HepG2 (cell line): ENCODE data around the gene APPBP2. TPM values are rescaled to one million over a fixed set of nuclear protein-coding genes. Genes with fewer than 3 reads are reported as not detected.
A peak's percentile ranks its signal among the peaks of the same experiment; 100 is the strongest.
"Not testable (repeated sequence)": the region's sequence is repeated elsewhere in the genome, so short reads cannot be mapped to it uniquely, and the experiment has no call there.

ENCODE experiments used
- ATAC-seq: fragments of 200-7000 bp; cut with Tn5 transposase; 3 replicates; pipeline ENCODE4 v1.9.1; 2020; ENCODE audit warnings: mild to moderate bottlenecking, moderate library complexity
- BruUV-seq: library from RNA; stranded (reverse); fragments of 400-500 nt; replicated peaks from 2 replicates; lab custom pipeline; 2021; lab: Mats Ljungman, UMichigan
- CTCF ChIA-PET: fragments of 300-600 bp; formaldehyde crosslinking; extraction: SDS; loops from one replicate; lab custom pipeline; 2021; ENCODE audit warnings: low total read pairs, inconsistent platforms, low intra/inter-chr PET ratio; lab: Yijun Ruan, JAX
- POLR2A ChIA-PET: fragments of 350-600 bp; sonication (Branson Sonifier 250); formaldehyde crosslinking; loops from one replicate; lab custom pipeline; 2020; ENCODE audit warnings: antibody characterized with exemption, inconsistent platforms; lab: Yijun Ruan, JAX
- DNase-seq: peaks from one replicate; pipeline ENCODE4 v3.0.0-alpha.2; 2015; ENCODE audit warnings: low spot score
- FAIRE-seq: peaks from 3 replicates; lab custom pipeline; 2011; peaks lifted over from hg19 to GRCh38; lab: Jason Lieb, UNC
- H2AFZ ChIP-seq: one replicate; pipeline ENCODE4 v1.6.1; 2011; ENCODE audit warnings: low read length, inconsistent platforms
- H3K27ac ChIP-seq: fragments of 300-600 bp; 3 replicates; pipeline ENCODE4 v1.8.0; 2011; ENCODE audit warnings: mixed run types, mild to moderate bottlenecking, mixed read lengths, low read length, inconsistent platforms; ENCODE audit not compliant: insufficient read depth; ENCODE audit errors: extremely low read length
- H3K27me3 ChIP-seq, 2 experiments: fragments of 200-600 bp in 1 of 2; 2 replicates in 1 of 2; 3 replicates in 1 of 2; pipeline versions ENCODE4 v1.6.0 to v1.8.0; 2011; ENCODE audit warnings: low read length in 2 of 2, mild to moderate bottlenecking in 2 of 2, moderate library complexity in 2 of 2, inconsistent platforms in 1 of 2; ENCODE audit not compliant: insufficient read depth in 2 of 2, control insufficient read depth in 1 of 2
- H3K36me3 ChIP-seq, 2 experiments: fragments of 200-600 bp in 1 of 2; replicated peaks in 1 of 2; 2 replicates in 1 of 2; 3 replicates in 1 of 2; pipeline versions ENCODE4 v1.5.1 to v1.8.0; 2011; ENCODE audit warnings: low read length in 2 of 2, inconsistent platforms in 1 of 2; ENCODE audit not compliant: insufficient read depth in 2 of 2, control insufficient read depth in 1 of 2
- H3K4me1 ChIP-seq: 2 replicates; pipeline ENCODE4 v1.5.1; 2012; ENCODE audit warnings: low read length, inconsistent platforms; ENCODE audit not compliant: insufficient read depth
- H3K4me2 ChIP-seq: 2 replicates; pipeline ENCODE4 v1.6.0; 2011; ENCODE audit warnings: low read depth, low read length, inconsistent platforms
- H3K4me3 ChIP-seq, 3 experiments: fragments of 200-600 bp in 1 of 3; sonication (generic), shearing (Covaris generic) in 1 of 3; replicated peaks in 1 of 3; 2 replicates each; pipeline ENCODE4 v1.5.1; 2011 to 2016; ENCODE audit warnings: low read length in 3 of 3, inconsistent platforms in 2 of 3, low read depth in 2 of 3, mild to moderate bottlenecking in 2 of 3, control low read depth in 1 of 3, mixed read lengths in 1 of 3; ENCODE audit not compliant: insufficient read depth in 1 of 3
- H3K79me2 ChIP-seq: one replicate; pipeline ENCODE4 v1.6.1; 2011; ENCODE audit warnings: low read length, inconsistent platforms; ENCODE audit not compliant: insufficient read depth
- H3K9ac ChIP-seq: 2 replicates; pipeline ENCODE4 v1.6.0; 2011; ENCODE audit warnings: mild to moderate bottlenecking, low read depth, low read length, inconsistent platforms; ENCODE audit not compliant: insufficient read depth
- H3K9me3 ChIP-seq: 2 replicates; pipeline ENCODE4 v1.5.1; 2012; ENCODE audit warnings: mild to moderate bottlenecking, low read length
- H4K20me1 ChIP-seq: 2 replicates; pipeline ENCODE4 v1.6.0; 2011; ENCODE audit warnings: inconsistent platforms, mild to moderate bottlenecking, low read length, moderate library complexity; ENCODE audit not compliant: insufficient read depth
- ATF7-NPFF ChIP-seq: sonication (generic); formaldehyde crosslinking; IDR thresholded peaks from 2 replicates; pipeline ENCODE4 v1.8.1; 2023; ENCODE audit warnings: mild to moderate bottlenecking, low read depth, missing genetic modification reagents, moderate library complexity
- SOX13 ChIP-seq, 3 experiments: fragments of 450-650 bp in 1 of 3; sonication (generic) in 1 of 3; formaldehyde crosslinking in 1 of 3; IDR thresholded peaks in 2 of 3; conservative IDR thresholded peaks in 1 of 3; 2 replicates each; pipeline versions ENCODE4 v1.5.0 to v1.6.1; 2016 to 2020; ENCODE audit warnings: antibody characterized with exemption in 1 of 3, mild to moderate bottlenecking in 1 of 3, missing compliant biosample characterization in 1 of 3, missing genetic modification reagents in 1 of 3, moderate library complexity in 1 of 3
- SOX6 ChIP-seq, 2 experiments: fragments of 450-650 bp in 1 of 2; sonication (generic) in 1 of 2; formaldehyde crosslinking in 1 of 2; IDR thresholded peaks; 2 replicates each; pipeline versions ENCODE4 v1.4.0 to v1.6.1; 2017 to 2020; ENCODE audit warnings: antibody characterized with exemption in 1 of 2, mild to moderate bottlenecking in 1 of 2, missing genetic modification reagents in 1 of 2
- ZBTB21 ChIP-seq: sonication (generic); formaldehyde crosslinking; IDR thresholded peaks from 2 replicates; pipeline ENCODE4 v1.4.0; 2020; ENCODE audit warnings: missing genetic modification reagents
- WGBS: methylation state at CpG from one replicate; pipeline ENCODE4 v1.1.6; 2017; ENCODE audit warnings: low lambda C conversion rate; 5-methylcytosine and 5-hydroxymethylcytosine counted together
- in situ Hi-C: cut with HindIII; loops from 2 replicates; pipeline ENCODE4 v1.10.0; 2017; ENCODE audit warnings: low pct_unique_long_range_greater_than_20kb; ENCODE audit not compliant: extremely low pct_ligation_motif_present
- intact Hi-C: fragments of 100-400 bp; cut with micrococcal nuclease; formaldehyde crosslinking; loops from one replicate; pipeline ENCODE4 v1.10.0; 2022; ENCODE audit not compliant: unreplicated experiment
- polyA plus RNA-seq, 8 experiments: library from polyadenylated mRNA; depleted of rRNA in 3 of 8; stranded (reverse) in 7 of 8; unstranded in 1 of 8; fragments of >200 nt; fragmentation: Illumina TruSeq in 4 of 8; extraction: Trizol in 4 of 8; gene quantifications; 2 replicates each; pipeline versions ENCODE4 v1.2.1 to v1.2.3, GENCODE V29; 2011 to 2016; ENCODE audit warnings: low read depth in 4 of 8, missing spikeins in 1 of 8, mixed read lengths in 1 of 8; ENCODE audit not compliant: insufficient read depth in 1 of 8
- total RNA-seq, 5 experiments: library from RNA; depleted of rRNA; stranded (reverse); fragments of >200 nt; fragmentation: Illumina TruSeq; extraction: Trizol; gene quantifications; 2 replicates each; pipeline ENCODE4 v1.2.3, GENCODE V29; 2016; ENCODE audit warnings: low read depth in 1 of 5
- TF ChIP-seq, protein P1 (sequence below): IDR thresholded peaks from 2 replicates; pipeline ENCODE4 v1.6.1; 2016; ENCODE audit warnings: missing compliant biosample characterization, missing genetic modification reagents, borderline replicate concordance
- TF ChIP-seq, protein P2 (sequence below): sonication (generic); formaldehyde crosslinking; IDR thresholded peaks from 2 replicates; pipeline ENCODE4 v1.4.0; 2020; ENCODE audit warnings: missing genetic modification reagents
- TF ChIP-seq, protein P3 (sequence below): sonication (generic); formaldehyde crosslinking; IDR thresholded peaks from 2 replicates; pipeline ENCODE4 v1.4.0; 2020; ENCODE audit warnings: missing genetic modification reagents

Gene APPBP2
- total and polyA plus RNA-seq, 2 of the 13 experiments (the other 11 are each of a cell fraction or from before 2014, with no cell fraction given) = 17.5 to 45.8 TPM

DNA sequence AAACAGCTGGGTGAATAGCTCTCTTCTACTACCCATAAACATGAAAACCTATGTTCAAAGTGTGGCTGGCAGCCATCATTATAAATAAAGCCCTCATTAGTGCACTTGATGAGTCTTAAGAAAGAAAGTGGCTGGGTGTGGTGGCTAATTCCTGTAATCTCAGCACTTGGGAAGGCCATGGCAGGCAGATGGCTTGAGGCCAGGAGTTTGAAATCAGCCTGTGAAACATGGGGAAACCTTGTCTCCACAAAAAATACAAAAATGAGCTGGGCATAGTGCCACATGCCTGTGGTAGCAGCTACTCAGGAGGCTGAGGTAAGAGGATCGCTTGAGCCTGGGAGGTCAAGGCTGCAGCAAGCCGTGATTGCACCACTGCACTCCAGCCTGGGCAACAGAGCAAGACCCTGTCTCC is 28.3 kb upstream of the APPBP2 start (continued):
- no peak for TF ChIP-seq ATF7-NPFF (CRISPR knock-in tag)
- TF ChIP-seq ZBTB21 (CRISPR knock-in tag) = no peak

DNA sequence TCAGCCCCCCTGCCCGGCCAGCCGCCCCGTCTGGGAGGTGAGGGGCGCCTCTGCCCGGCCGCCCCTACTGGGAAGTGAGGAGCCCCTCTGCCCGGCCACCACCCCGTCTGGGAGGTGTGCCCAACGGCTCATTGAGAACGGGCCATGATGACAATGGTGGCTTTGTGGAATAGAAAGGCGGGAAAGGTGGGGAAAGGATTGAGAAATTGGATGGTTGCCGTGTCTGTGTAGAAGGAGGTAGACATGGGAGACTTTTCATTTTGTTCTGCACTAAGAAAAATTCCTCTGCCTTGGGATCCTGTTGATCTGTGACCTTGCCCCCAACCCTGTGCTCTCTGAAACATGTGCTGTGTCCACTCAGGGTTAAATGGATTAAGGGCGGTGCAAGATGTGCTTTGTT is 26.2 kb upstream of the APPBP2 start:
- DNase-seq; H3K27ac ChIP-seq; CTCF ChIA-PET; H3K4me1 ChIP-seq; H3K36me3 ChIP-seq; H3K9ac ChIP-seq; in situ Hi-C loops; ATAC-seq; H4K20me1 ChIP-seq; FAIRE-seq; H3K4me2 ChIP-seq; BruUV-seq; intact Hi-C loops; H3K9me3 ChIP-seq; H3K4me3 ChIP-seq; H3K27me3 ChIP-seq; H2AFZ ChIP-seq; H3K79me2 ChIP-seq; POLR2A ChIA-PET; TF ChIP-seq SOX6, SOX13 (IDR thresholded peaks at IDR 0.05): not testable (repeated sequence)
- TF ChIP-seq, protein P1, sequence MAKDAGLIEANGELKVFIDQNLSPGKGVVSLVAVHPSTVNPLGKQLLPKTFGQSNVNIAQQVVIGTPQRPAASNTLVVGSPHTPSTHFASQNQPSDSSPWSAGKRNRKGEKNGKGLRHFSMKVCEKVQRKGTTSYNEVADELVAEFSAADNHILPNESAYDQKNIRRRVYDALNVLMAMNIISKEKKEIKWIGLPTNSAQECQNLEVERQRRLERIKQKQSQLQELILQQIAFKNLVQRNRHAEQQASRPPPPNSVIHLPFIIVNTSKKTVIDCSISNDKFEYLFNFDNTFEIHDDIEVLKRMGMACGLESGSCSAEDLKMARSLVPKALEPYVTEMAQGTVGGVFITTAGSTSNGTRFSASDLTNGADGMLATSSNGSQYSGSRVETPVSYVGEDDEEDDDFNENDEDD (CRISPR knock-in tag) = peak; percentile 62; the same call in 1 of the 2 replicates
- 0 out of 2 replicates have a peak, but pooled peaks have one; percentile 18 for TF ChIP-seq SOX6 (CRISPR knock-in tag; IDR thresholded peaks at IDR 0.05)
- peak in 1 of 2 experiments; percentile 23; a peak in 1 of 4 replicates for TF ChIP-seq SOX13 (CRISPR knock-in tag; conservative IDR thresholded peaks at IDR 0.05 in 1 of 2, IDR thresholded peaks at IDR 0.05 in 1 of 2)
- TF ChIP-seq, protein P2, sequence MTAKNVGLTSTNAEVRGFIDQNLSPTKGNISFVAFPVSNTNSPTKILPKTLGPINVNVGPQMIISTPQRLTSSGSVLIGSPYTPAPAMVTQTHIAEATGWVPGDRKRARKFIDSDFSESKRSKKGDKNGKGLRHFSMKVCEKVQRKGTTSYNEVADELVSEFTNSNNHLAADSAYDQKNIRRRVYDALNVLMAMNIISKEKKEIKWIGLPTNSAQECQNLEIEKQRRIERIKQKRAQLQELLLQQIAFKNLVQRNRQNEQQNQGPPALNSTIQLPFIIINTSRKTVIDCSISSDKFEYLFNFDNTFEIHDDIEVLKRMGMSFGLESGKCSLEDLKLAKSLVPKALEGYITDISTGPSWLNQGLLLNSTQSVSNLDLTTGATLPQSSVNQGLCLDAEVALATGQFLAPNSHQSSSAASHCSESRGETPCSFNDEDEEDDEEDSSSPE (CRISPR knock-in tag) = 0 out of 2 replicates have a peak, but pooled peaks have one; percentile 35
- TF ChIP-seq, protein P3, sequence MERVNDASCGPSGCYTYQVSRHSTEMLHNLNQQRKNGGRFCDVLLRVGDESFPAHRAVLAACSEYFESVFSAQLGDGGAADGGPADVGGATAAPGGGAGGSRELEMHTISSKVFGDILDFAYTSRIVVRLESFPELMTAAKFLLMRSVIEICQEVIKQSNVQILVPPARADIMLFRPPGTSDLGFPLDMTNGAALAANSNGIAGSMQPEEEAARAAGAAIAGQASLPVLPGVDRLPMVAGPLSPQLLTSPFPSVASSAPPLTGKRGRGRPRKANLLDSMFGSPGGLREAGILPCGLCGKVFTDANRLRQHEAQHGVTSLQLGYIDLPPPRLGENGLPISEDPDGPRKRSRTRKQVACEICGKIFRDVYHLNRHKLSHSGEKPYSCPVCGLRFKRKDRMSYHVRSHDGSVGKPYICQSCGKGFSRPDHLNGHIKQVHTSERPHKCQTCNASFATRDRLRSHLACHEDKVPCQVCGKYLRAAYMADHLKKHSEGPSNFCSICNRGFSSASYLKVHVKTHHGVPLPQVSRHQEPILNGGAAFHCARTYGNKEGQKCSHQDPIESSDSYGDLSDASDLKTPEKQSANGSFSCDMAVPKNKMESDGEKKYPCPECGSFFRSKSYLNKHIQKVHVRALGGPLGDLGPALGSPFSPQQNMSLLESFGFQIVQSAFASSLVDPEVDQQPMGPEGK (CRISPR knock-in tag) = peak; percentile 43; the same call in 1 of the 2 replicates
- 7% methylated on average over 6 of the region's 13 CpGs for WGBS
